H1 (cell line): ENCODE measurements around the gene ETS1. TPM values are rescaled to one million over a fixed set of nuclear protein-coding genes. Genes with fewer than 3 reads are reported as not detected.

ENCODE experiments used
- CTCF ChIA-PET: fragments of 300-600 bp; sonication (Branson Sonifier 250); formaldehyde crosslinking; loops from one replicate; lab custom pipeline; 2021; ENCODE audit not compliant: partially characterized antibody; lab: Charles Lee
- POLR2A ChIA-PET: fragments of 300-600 bp; sonication (Branson Sonifier 250); formaldehyde crosslinking; loops from one replicate; lab custom pipeline; 2021; ENCODE audit warnings: inconsistent platforms; ENCODE audit not compliant: partially characterized antibody; lab: Charles Lee
- DNase-seq, 2 experiments: peaks; one replicate each; pipeline versions ENCODE4 v3.0.0 to v3.0.0-alpha.2; 2010 to 2022; ENCODE audit warnings: low spot score in 2 of 2, low read depth in 1 of 2, mixed read lengths in 1 of 2
- FAIRE-seq: peaks from 2 replicates; lab custom pipeline; 2011; peaks lifted over from hg19 to GRCh38; lab: Jason Lieb, UNC
- H2AFZ ChIP-seq: 2 replicates; pipeline ENCODE4 v1.8.1; 2012; ENCODE audit warnings: low read length, inconsistent platforms
- H2AK5ac ChIP-seq: 2 replicates; pipeline ENCODE4 v1.6.1; 2013; ENCODE audit warnings: low read depth, low read length
- H2BK120ac ChIP-seq: replicated peaks from 2 replicates; pipeline ENCODE3; 2013; ENCODE audit warnings: low read depth, low read length, inconsistent platforms
- H2BK12ac ChIP-seq: 2 replicates; pipeline ENCODE4 v1.6.1; 2013; ENCODE audit warnings: low read depth, low read length
- H2BK15ac ChIP-seq: 2 replicates; pipeline ENCODE4 v1.6.1; 2013; ENCODE audit warnings: low read length
- H2BK20ac ChIP-seq: 2 replicates; pipeline ENCODE4 v1.6.1; 2013; ENCODE audit warnings: low read length
- H2BK5ac ChIP-seq: 2 replicates; pipeline ENCODE4 v1.6.1; 2013; ENCODE audit warnings: low read depth, low read length
- H3K14ac ChIP-seq: 2 replicates; pipeline ENCODE4 v1.6.1; 2013; ENCODE audit warnings: inconsistent platforms; ENCODE audit not compliant: insufficient read length
- H3K18ac ChIP-seq: 2 replicates; pipeline ENCODE4 v1.6.1; 2013; ENCODE audit warnings: low read length; ENCODE audit errors: extremely low read depth
- H3K23ac ChIP-seq: 2 replicates; pipeline ENCODE4 v1.6.1; 2013; ENCODE audit warnings: inconsistent platforms; ENCODE audit not compliant: insufficient read length
- H3K23me2 ChIP-seq: 2 replicates; pipeline ENCODE4 v1.6.1; 2013; ENCODE audit warnings: low read depth, low read length
- H3K27ac ChIP-seq: 2 replicates; pipeline ENCODE4 v1.6.1; 2011; ENCODE audit warnings: low read depth, low read length, inconsistent platforms
- H3K27me3 ChIP-seq, 4 experiments: replicated peaks in 1 of 4; 1 replicate in 1 of 4; 2 replicates in 3 of 4; pipeline versions ENCODE4 v1.6.1 to v1.8.1; 2011 to 2013; ENCODE audit warnings: low read length in 3 of 4, mild to moderate bottlenecking in 3 of 4, inconsistent platforms in 2 of 4, mixed read lengths in 2 of 4, moderate library complexity in 1 of 4; ENCODE audit not compliant: control insufficient read depth in 3 of 4, insufficient read depth in 3 of 4; ENCODE audit errors: extremely low read depth in 1 of 4
- H3K36me3 ChIP-seq, 4 experiments: 2 replicates each; pipeline versions ENCODE4 v1.6.1 to v1.8.1; 2011 to 2013; ENCODE audit warnings: mild to moderate bottlenecking in 4 of 4, low read length in 3 of 4, moderate library complexity in 2 of 4, control low read depth in 1 of 4, inconsistent platforms in 1 of 4; ENCODE audit not compliant: insufficient read depth in 4 of 4, control insufficient read depth in 2 of 4
- H3K4ac ChIP-seq: replicated peaks from 2 replicates; pipeline ENCODE3; 2013; ENCODE audit warnings: low read length, low read depth, mixed read lengths, inconsistent platforms; ENCODE audit not compliant: insufficient read length
- H3K4me1 ChIP-seq, 4 experiments: replicated peaks in 1 of 4; 1 replicate in 1 of 4; 2 replicates in 3 of 4; pipeline versions ENCODE4 v1.6.1 to v1.8.1; 2011 to 2013; ENCODE audit warnings: low read length in 3 of 4, inconsistent platforms in 2 of 4, mixed read lengths in 1 of 4; ENCODE audit not compliant: insufficient read depth in 4 of 4, control insufficient read depth in 3 of 4
- H3K4me2 ChIP-seq, 2 experiments: 2 replicates each; pipeline versions ENCODE4 v1.6.1 to v1.8.1; 2011 to 2013; ENCODE audit warnings: low read depth in 2 of 2, low read length in 2 of 2, control low read depth in 1 of 2, inconsistent platforms in 1 of 2, mild to moderate bottlenecking in 1 of 2; ENCODE audit not compliant: insufficient read depth in 1 of 2
- H3K4me3 ChIP-seq, 4 experiments: fragments of 200-600, 300-600 bp in 1 of 4; sonication (generic), shearing (Covaris generic), sonication (Bioruptor Twin) in 1 of 4; 2 replicates each; pipeline versions ENCODE4 v1.5.1 to v1.8.1; 2011 to 2016; ENCODE audit warnings: low read length in 4 of 4, low read depth in 3 of 4, control low read depth in 2 of 4, inconsistent platforms in 2 of 4, mild to moderate bottlenecking in 2 of 4, mixed read lengths in 1 of 4, moderate library complexity in 1 of 4; ENCODE audit not compliant: insufficient read depth in 2 of 4; ENCODE audit errors: extremely low read depth in 1 of 4
- H3K56ac ChIP-seq: replicated peaks from 2 replicates; pipeline ENCODE3; 2013; ENCODE audit warnings: low read depth, mild to moderate bottlenecking, mixed read lengths, low read length, inconsistent platforms; ENCODE audit not compliant: insufficient read length
- H3K79me1 ChIP-seq: 2 replicates; pipeline ENCODE4 v1.6.1; 2013; ENCODE audit warnings: low read depth, low read length, control low read depth
- H3K79me2 ChIP-seq, 2 experiments: 2 replicates each; pipeline versions ENCODE4 v1.6.1 to v1.8.1; 2012 to 2013; ENCODE audit warnings: low read length in 2 of 2, mild to moderate bottlenecking in 2 of 2, inconsistent platforms in 1 of 2; ENCODE audit not compliant: insufficient read depth in 2 of 2, control insufficient read depth in 1 of 2
- H3K9ac ChIP-seq, 4 experiments: replicated peaks in 1 of 4; 1 replicate in 1 of 4; 2 replicates in 3 of 4; pipeline versions ENCODE4 v1.6.1 to v1.8.1; 2011 to 2013; ENCODE audit warnings: low read depth in 3 of 4, low read length in 3 of 4, control low read depth in 2 of 4, mild to moderate bottlenecking in 2 of 4, moderate library complexity in 2 of 4, inconsistent platforms in 1 of 4; ENCODE audit errors: extremely low read depth in 1 of 4
- H3K9me3 ChIP-seq, 2 experiments: 2 replicates each; pipeline versions ENCODE4 v1.6.1 to v1.8.1; 2012 to 2013; ENCODE audit warnings: mild to moderate bottlenecking in 2 of 2, moderate library complexity in 2 of 2, control low read depth in 1 of 2, inconsistent platforms in 1 of 2, low read depth in 1 of 2, low read length in 1 of 2, mixed read lengths in 1 of 2; ENCODE audit not compliant: insufficient read depth in 2 of 2
- H4K20me1 ChIP-seq, 2 experiments: replicated peaks in 1 of 2; 2 replicates each; pipeline versions ENCODE3 to v1.8.1; 2011 to 2013; ENCODE audit warnings: inconsistent platforms in 2 of 2, low read length in 2 of 2, mild to moderate bottlenecking in 1 of 2; ENCODE audit not compliant: insufficient read depth in 2 of 2, control insufficient read depth in 1 of 2
- H4K5ac ChIP-seq: 2 replicates; pipeline ENCODE4 v1.6.1; 2013; ENCODE audit warnings: low read length, low read depth, mixed read lengths, inconsistent platforms; ENCODE audit not compliant: insufficient read length
- H4K8ac ChIP-seq: 2 replicates; pipeline ENCODE4 v1.8.0; 2013; ENCODE audit warnings: mild to moderate bottlenecking, moderate library complexity, low read length, inconsistent platforms; ENCODE audit not compliant: insufficient read depth; ENCODE audit errors: extremely low read depth
- H4K91ac ChIP-seq: replicated peaks from 2 replicates; pipeline ENCODE3; 2013; ENCODE audit warnings: low read length, mixed read lengths, inconsistent platforms; ENCODE audit not compliant: insufficient read length
- BRCA1 ChIP-seq: IDR thresholded peaks from 2 replicates; pipeline ENCODE4 v1.6.1; 2012; ENCODE audit warnings: low read depth, low read length, improper control_type of control experiment
- SP1 ChIP-seq: IDR thresholded peaks from 2 replicates; pipeline ENCODE4 v1.6.1; 2011; ENCODE audit warnings: low read depth, low read length
- WGBS, 2 experiments: shearing (Covaris generic) in 1 of 2; methylation state at CpG; one replicate each; pipeline versions ENCODE4 v1.1.6 to v1.1.7; 2013 to 2015; ENCODE audit warnings: low lambda C conversion rate in 2 of 2, mixed read lengths in 2 of 2, inconsistent platforms in 1 of 2, low coverage in 1 of 2, missing lambda C conversion rate in 1 of 2; ENCODE audit not compliant: insufficient replicate concordance in 2 of 2, insufficient coverage in 1 of 2, insufficient read length in 1 of 2; ENCODE audit errors: extremely low coverage in 1 of 2, missing lambda C conversion rate in 1 of 2; 5-methylcytosine and 5-hydroxymethylcytosine counted together
- polyA plus RNA-seq, 7 experiments: library from polyadenylated mRNA; depleted of rRNA in 3 of 7; stranded (reverse) in 5 of 7; unstranded in 2 of 7; fragments of >200 nt in 5 of 7; fragments of 200-250 nt in 2 of 7; gene quantifications; 1 replicate in 5 of 7; 2 replicates in 1 of 7; 4 replicates in 1 of 7; pipeline versions ENCODE4 v1.2.1 to v1.2.3, GENCODE V29; 2011 to 2013; ENCODE audit warnings: missing spikeins in 2 of 7, mixed read lengths in 2 of 7
- total RNA-seq: library from RNA; stranded (reverse); fragmentation: NEBNext Ultra II Directional; extraction: Animal tissue kit (Norgen Biotek cat#: 25700); gene quantifications from 2 replicates; pipeline ENCODE4 v1.2.1, GENCODE V29; 2021

Gene ETS1
- total and polyA plus RNA-seq, 2 of the 8 experiments (the other 6 are each of a cell fraction or from before 2014, with no cell fraction given): 10.0 to 35.3 TPM

- H3K14ac ChIP-seq: no peak overlapping the region
- DNase-seq (no peak), FAIRE-seq (no peak)
- H2BK20ac ChIP-seq: no peak overlapping the region
- no peaks in the 10 kb centered on the region for H4K20me1 ChIP-seq
- H4K8ac ChIP-seq: no peak overlapping the region
- no peak overlapping the region for H3K23ac ChIP-seq
- H4K91ac ChIP-seq: no peak overlapping the region
- H3K18ac ChIP-seq: no peak overlapping the region
- no peaks in the 10 kb centered on the region for H3K36me3 ChIP-seq
- POLR2A ChIA-PET: no interaction called here
- CTCF ChIA-PET: interaction anchor here (1.0 to 1.4 kb wide), 3 partner anchors 10 to 85 kb away, joined by 3 read pairs; no protein-coding TSS in a partner anchor
- H3K9me3 ChIP-seq: no peaks in the 10 kb centered on the region
- H3K4me3 ChIP-seq: no peak overlapping the region
- no peaks in the 10 kb centered on the region for H3K79me1 ChIP-seq
- no peak overlapping the region for H2AFZ ChIP-seq
- H3K4me1 ChIP-seq: 0 out of 7 replicates have a peak, but pooled peaks cover 0 to 2% (median 0%) of the 10 kb centered on the region in 4 experiments
- no peaks in the 10 kb centered on the region for H3K79me2 ChIP-seq
- H4K5ac ChIP-seq: no peak overlapping the region
- no peak overlapping the region for H2BK5ac ChIP-seq
- TF ChIP-seq SP1: no peak
- no peak for TF ChIP-seq BRCA1
- TF ChIP-seq, all 59 proteins: peak for 0
- no peak overlapping the region for H2BK15ac ChIP-seq
- H3K23me2 ChIP-seq: no peaks in the 10 kb centered on the region
- 75% methylated on average over 4 of the region's 4 CpGs; no CpG with 5 or more reads in 1 of the 2 experiments for WGBS, 2 experiments
- H3K56ac ChIP-seq: no peak overlapping the region
- no peaks in the 10 kb centered on the region for H3K27me3 ChIP-seq
- no peak overlapping the region for H3K4me2 ChIP-seq
- no peak overlapping the region for H3K27ac ChIP-seq
- no peak overlapping the region for H2BK12ac ChIP-seq
- no peak overlapping the region for H3K4ac ChIP-seq
- H3K9ac ChIP-seq: no peak overlapping the region
- no peak overlapping the region for H2AK5ac ChIP-seq
- H2BK120ac ChIP-seq: no peak overlapping the region
These were observed 167.1 kb downstream of the ETS1 start for GRCh38 chr11:128420265-128420664.
